HepG2 (cell line): ENCODE measurements around the gene EPS8L3. TPM values are rescaled to one million over a fixed set of nuclear protein-coding genes. Genes with fewer than 3 reads are reported as not detected.

ENCODE experiments used
- ATAC-seq: fragments of 200-7000 bp; cut with Tn5 transposase; 3 replicates; pipeline ENCODE4 v1.9.1; 2020; ENCODE audit warnings: mild to moderate bottlenecking, moderate library complexity
- BruUV-seq: library from RNA; stranded (reverse); fragments of 400-500 nt; replicated peaks from 2 replicates; lab custom pipeline; 2021; lab: Mats Ljungman, UMichigan
- CTCF ChIA-PET: fragments of 300-600 bp; formaldehyde crosslinking; extraction: SDS; loops from one replicate; lab custom pipeline; 2021; ENCODE audit warnings: low total read pairs, inconsistent platforms, low intra/inter-chr PET ratio; lab: Yijun Ruan, JAX
- POLR2A ChIA-PET: fragments of 350-600 bp; sonication (Branson Sonifier 250); formaldehyde crosslinking; loops from one replicate; lab custom pipeline; 2020; ENCODE audit warnings: antibody characterized with exemption, inconsistent platforms; lab: Yijun Ruan, JAX
- DNase-seq: peaks from one replicate; pipeline ENCODE4 v3.0.0-alpha.2; 2015; ENCODE audit warnings: low spot score
- FAIRE-seq: peaks from 3 replicates; lab custom pipeline; 2011; peaks lifted over from hg19 to GRCh38; lab: Jason Lieb, UNC
- H2AFZ ChIP-seq: one replicate; pipeline ENCODE4 v1.6.1; 2011; ENCODE audit warnings: low read length, inconsistent platforms
- H3K27ac ChIP-seq: fragments of 300-600 bp; 3 replicates; pipeline ENCODE4 v1.8.0; 2011; ENCODE audit warnings: mixed run types, mild to moderate bottlenecking, mixed read lengths, low read length, inconsistent platforms; ENCODE audit not compliant: insufficient read depth; ENCODE audit errors: extremely low read length
- H3K27me3 ChIP-seq, 2 experiments: fragments of 200-600 bp in 1 of 2; 2 replicates in 1 of 2; 3 replicates in 1 of 2; pipeline versions ENCODE4 v1.6.0 to v1.8.0; 2011; ENCODE audit warnings: low read length in 2 of 2, mild to moderate bottlenecking in 2 of 2, moderate library complexity in 2 of 2, inconsistent platforms in 1 of 2; ENCODE audit not compliant: insufficient read depth in 2 of 2, control insufficient read depth in 1 of 2
- H3K36me3 ChIP-seq, 2 experiments: fragments of 200-600 bp in 1 of 2; replicated peaks in 1 of 2; 2 replicates in 1 of 2; 3 replicates in 1 of 2; pipeline versions ENCODE4 v1.5.1 to v1.8.0; 2011; ENCODE audit warnings: low read length in 2 of 2, inconsistent platforms in 1 of 2; ENCODE audit not compliant: insufficient read depth in 2 of 2, control insufficient read depth in 1 of 2
- H3K4me1 ChIP-seq: 2 replicates; pipeline ENCODE4 v1.5.1; 2012; ENCODE audit warnings: low read length, inconsistent platforms; ENCODE audit not compliant: insufficient read depth
- H3K4me2 ChIP-seq: 2 replicates; pipeline ENCODE4 v1.6.0; 2011; ENCODE audit warnings: low read depth, low read length, inconsistent platforms
- H3K4me3 ChIP-seq, 3 experiments: fragments of 200-600 bp in 1 of 3; sonication (generic), shearing (Covaris generic) in 1 of 3; replicated peaks in 1 of 3; 2 replicates each; pipeline ENCODE4 v1.5.1; 2011 to 2016; ENCODE audit warnings: low read length in 3 of 3, inconsistent platforms in 2 of 3, low read depth in 2 of 3, mild to moderate bottlenecking in 2 of 3, control low read depth in 1 of 3, mixed read lengths in 1 of 3; ENCODE audit not compliant: insufficient read depth in 1 of 3
- H3K79me2 ChIP-seq: one replicate; pipeline ENCODE4 v1.6.1; 2011; ENCODE audit warnings: low read length, inconsistent platforms; ENCODE audit not compliant: insufficient read depth
- H3K9ac ChIP-seq: 2 replicates; pipeline ENCODE4 v1.6.0; 2011; ENCODE audit warnings: mild to moderate bottlenecking, low read depth, low read length, inconsistent platforms; ENCODE audit not compliant: insufficient read depth
- H3K9me3 ChIP-seq: 2 replicates; pipeline ENCODE4 v1.5.1; 2012; ENCODE audit warnings: mild to moderate bottlenecking, low read length
- H4K20me1 ChIP-seq: 2 replicates; pipeline ENCODE4 v1.6.0; 2011; ENCODE audit warnings: inconsistent platforms, mild to moderate bottlenecking, low read length, moderate library complexity; ENCODE audit not compliant: insufficient read depth
- ARNT2 ChIP-seq: sonication (generic); formaldehyde crosslinking; IDR thresholded peaks from 2 replicates; pipeline ENCODE4 v1.8.0; 2022; ENCODE audit warnings: mild to moderate bottlenecking, low read depth, missing genetic modification reagents, moderate library complexity
- DR1 ChIP-seq: sonication (generic); formaldehyde crosslinking; IDR thresholded peaks from 2 replicates; pipeline ENCODE4 v1.8.0; 2021; ENCODE audit warnings: mild to moderate bottlenecking, missing genetic modification reagents, inconsistent platforms
- HNRNPLL ChIP-seq: fragments of 200-400 bp; formaldehyde crosslinking; IDR thresholded peaks from 2 replicates; pipeline ENCODE4 v1.6.1; 2017; ENCODE audit warnings: mild to moderate bottlenecking, low read depth, low read length; ENCODE audit not compliant: poor library complexity, severe bottlenecking
- MEF2D ChIP-seq: sonication (generic); formaldehyde crosslinking; IDR thresholded peaks from 2 replicates; pipeline ENCODE4 v1.5.1; 2020; ENCODE audit warnings: mild to moderate bottlenecking, missing genetic modification reagents
- POLR2G ChIP-seq: fragments of 200-400 bp; formaldehyde crosslinking; IDR thresholded peaks from 2 replicates; pipeline ENCODE4 v1.6.1; 2018; ENCODE audit warnings: mild to moderate bottlenecking, low read depth, low read length, moderate library complexity
- SPEN ChIP-seq: sonication (generic); formaldehyde crosslinking; IDR thresholded peaks from 2 replicates; pipeline ENCODE4 v1.5.1; 2020; ENCODE audit warnings: low read depth, mild to moderate bottlenecking, missing genetic modification reagents
- TRAFD1 ChIP-seq: sonication (generic); formaldehyde crosslinking; IDR thresholded peaks from 2 replicates; pipeline ENCODE4 v1.5.1; 2020; ENCODE audit warnings: missing genetic modification reagents, mild to moderate bottlenecking, borderline replicate concordance
- WIZ ChIP-seq: sonication (generic); formaldehyde crosslinking; IDR thresholded peaks from 2 replicates; pipeline ENCODE4 v1.5.1; 2020; ENCODE audit warnings: mild to moderate bottlenecking, missing genetic modification reagents
- ZBTB3 ChIP-seq: sonication (generic); formaldehyde crosslinking; IDR thresholded peaks from 2 replicates; pipeline ENCODE4 v1.4.0; 2020; ENCODE audit warnings: low read depth, mild to moderate bottlenecking, moderate library complexity, missing genetic modification reagents, borderline replicate concordance
- ZIK1 ChIP-seq: sonication (generic); formaldehyde crosslinking; IDR thresholded peaks from 2 replicates; pipeline ENCODE4 v1.5.0; 2020; ENCODE audit warnings: mild to moderate bottlenecking, low read depth, missing genetic modification reagents, borderline replicate concordance
- ZNF143 ChIP-seq: sonication (generic); formaldehyde crosslinking; IDR thresholded peaks from 2 replicates; pipeline ENCODE4 v1.4.0; 2020; ENCODE audit warnings: missing genetic modification reagents
- WGBS: methylation state at CpG from one replicate; pipeline ENCODE4 v1.1.6; 2017; ENCODE audit warnings: low lambda C conversion rate; 5-methylcytosine and 5-hydroxymethylcytosine counted together
- in situ Hi-C: cut with HindIII; loops from 2 replicates; pipeline ENCODE4 v1.10.0; 2017; ENCODE audit warnings: low pct_unique_long_range_greater_than_20kb; ENCODE audit not compliant: extremely low pct_ligation_motif_present
- intact Hi-C: fragments of 100-400 bp; cut with micrococcal nuclease; formaldehyde crosslinking; loops from one replicate; pipeline ENCODE4 v1.10.0; 2022; ENCODE audit not compliant: unreplicated experiment
- polyA plus RNA-seq, 8 experiments: library from polyadenylated mRNA; depleted of rRNA in 3 of 8; stranded (reverse) in 7 of 8; unstranded in 1 of 8; fragments of >200 nt; fragmentation: Illumina TruSeq in 4 of 8; extraction: Trizol in 4 of 8; gene quantifications; 2 replicates each; pipeline versions ENCODE4 v1.2.1 to v1.2.3, GENCODE V29; 2011 to 2016; ENCODE audit warnings: low read depth in 4 of 8, missing spikeins in 1 of 8, mixed read lengths in 1 of 8; ENCODE audit not compliant: insufficient read depth in 1 of 8
- total RNA-seq, 5 experiments: library from RNA; depleted of rRNA; stranded (reverse); fragments of >200 nt; fragmentation: Illumina TruSeq; extraction: Trizol; gene quantifications; 2 replicates each; pipeline ENCODE4 v1.2.3, GENCODE V29; 2016; ENCODE audit warnings: low read depth in 1 of 5
- TF ChIP-seq, protein P1 (sequence below): sonication (generic); formaldehyde crosslinking; IDR thresholded peaks from 2 replicates; pipeline ENCODE4 v1.8.1; 2023; ENCODE audit warnings: mild to moderate bottlenecking, inconsistent platforms, moderate library complexity, missing genetic modification reagents, borderline replicate concordance
- TF ChIP-seq, protein P2 (sequence below): fragments of 450-650 bp; IDR thresholded peaks from 2 replicates; pipeline ENCODE4 v1.6.1; 2016
- TF ChIP-seq, protein P3 (sequence below): sonication (generic); formaldehyde crosslinking; IDR thresholded peaks from 2 replicates; pipeline ENCODE4 v1.8.1; 2022; ENCODE audit warnings: low read depth, mild to moderate bottlenecking, missing genetic modification reagents

EPS8L3 gene
- total and polyA plus RNA-seq, 2 of the 13 experiments (the other 11 are each of a cell fraction or from before 2014, with no cell fraction given): 18.2 to 106 TPM

- Histone ChIP-seq H3K79me2 (no peaks in the 10 kb centered on the region), H4K20me1 (no peaks in the 10 kb centered on the region), H3K4me2 (peak overlapping the region; percentile 88), H3K27ac (peak overlapping the region; percentile 48), H3K27me3 (no peaks in the 10 kb centered on the region), H3K36me3 (peaks cover 9 to 15% of the 10 kb centered on the region in 2 experiments; a peak in 4 of 5 replicates), H2AFZ (peak overlapping the region; percentile 96), H3K4me3 (peak overlapping the region; percentile 68 to 85 (median 77)), H3K4me1 (peaks cover 28% of the 10 kb centered on the region), H3K9ac (peak overlapping the region; percentile 68), H3K9me3 (no peaks in the 10 kb centered on the region)
- BruUV-seq: TSS peak; percentile 48
- FAIRE-seq (no peak), ATAC-seq (peak; percentile 93), DNase-seq (peak; percentile 49)
- CTCF ChIA-PET: interaction anchor here (1.4 kb wide), 1 partner anchor 34 kb away, joined by 4 read pairs; no protein-coding TSS in a partner anchor
- WGBS: 3% methylated on average over 10 of the region's 86 CpGs
- intact Hi-C loops (no loop called here), in situ Hi-C loops (no loop called here)
- POLR2A ChIA-PET: interaction anchor here (1.0 to 3.1 kb wide), 3 partner anchors 21 to 244 kb away, joined by 3 to 18 read pairs (median 5); partner anchors contain the start of genes AHCYL1 and EPS8L3
- TF ChIP-seq POLR2G: peak; percentile 93
- peak; percentile 83 for TF ChIP-seq HNRNPLL
- TF ChIP-seq WIZ (CRISPR knock-in tag): peak; percentile 93
- peak; percentile 75 for TF ChIP-seq ARNT2 (CRISPR knock-in tag)
- TF ChIP-seq DR1 (CRISPR knock-in tag): peak; percentile 95
- TF ChIP-seq, protein P1, sequence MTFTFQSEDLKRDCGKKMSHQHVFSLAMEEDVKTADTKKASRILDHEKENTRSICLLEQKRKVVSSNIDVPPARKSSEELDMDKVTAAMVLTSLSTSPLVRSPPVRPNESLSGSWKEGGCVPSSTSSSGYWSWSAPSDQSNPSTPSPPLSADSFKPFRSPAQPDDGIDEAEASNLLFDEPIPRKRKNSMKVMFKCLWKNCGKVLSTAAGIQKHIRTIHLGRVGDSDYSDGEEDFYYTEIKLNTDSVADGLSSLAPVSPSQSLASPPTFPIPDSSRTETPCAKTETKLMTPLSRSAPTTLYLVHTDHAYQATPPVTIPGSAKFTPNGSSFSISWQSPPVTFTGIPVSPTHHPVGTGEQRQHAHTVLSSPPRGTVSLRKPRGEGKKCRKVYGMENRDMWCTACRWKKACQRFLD (CRISPR knock-in tag): no peak; the same call in 1 of the 2 replicates
- TF ChIP-seq ZNF143 (CRISPR knock-in tag): 0 out of 2 replicates have a peak, but pooled peaks have one; percentile 19
- TF ChIP-seq ZIK1 (CRISPR knock-in tag): peak; percentile 82
- TF ChIP-seq, protein P2, sequence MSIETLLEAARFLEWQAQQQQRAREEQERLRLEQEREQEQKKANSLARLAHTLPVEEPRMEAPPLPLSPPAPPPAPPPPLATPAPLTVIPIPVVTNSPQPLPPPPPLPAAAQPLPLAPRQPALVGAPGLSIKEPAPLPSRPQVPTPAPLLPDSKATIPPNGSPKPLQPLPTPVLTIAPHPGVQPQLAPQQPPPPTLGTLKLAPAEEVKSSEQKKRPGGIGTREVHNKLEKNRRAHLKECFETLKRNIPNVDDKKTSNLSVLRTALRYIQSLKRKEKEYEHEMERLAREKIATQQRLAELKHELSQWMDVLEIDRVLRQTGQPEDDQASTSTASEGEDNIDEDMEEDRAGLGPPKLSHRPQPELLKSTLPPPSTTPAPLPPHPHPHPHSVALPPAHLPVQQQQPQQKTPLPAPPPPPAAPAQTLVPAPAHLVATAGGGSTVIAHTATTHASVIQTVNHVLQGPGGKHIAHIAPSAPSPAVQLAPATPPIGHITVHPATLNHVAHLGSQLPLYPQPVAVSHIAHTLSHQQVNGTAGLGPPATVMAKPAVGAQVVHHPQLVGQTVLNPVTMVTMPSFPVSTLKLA: no peak
- peak; percentile 46; the same call in 1 of the 2 replicates for TF ChIP-seq MEF2D (CRISPR knock-in tag)
- TF ChIP-seq, protein P3, sequence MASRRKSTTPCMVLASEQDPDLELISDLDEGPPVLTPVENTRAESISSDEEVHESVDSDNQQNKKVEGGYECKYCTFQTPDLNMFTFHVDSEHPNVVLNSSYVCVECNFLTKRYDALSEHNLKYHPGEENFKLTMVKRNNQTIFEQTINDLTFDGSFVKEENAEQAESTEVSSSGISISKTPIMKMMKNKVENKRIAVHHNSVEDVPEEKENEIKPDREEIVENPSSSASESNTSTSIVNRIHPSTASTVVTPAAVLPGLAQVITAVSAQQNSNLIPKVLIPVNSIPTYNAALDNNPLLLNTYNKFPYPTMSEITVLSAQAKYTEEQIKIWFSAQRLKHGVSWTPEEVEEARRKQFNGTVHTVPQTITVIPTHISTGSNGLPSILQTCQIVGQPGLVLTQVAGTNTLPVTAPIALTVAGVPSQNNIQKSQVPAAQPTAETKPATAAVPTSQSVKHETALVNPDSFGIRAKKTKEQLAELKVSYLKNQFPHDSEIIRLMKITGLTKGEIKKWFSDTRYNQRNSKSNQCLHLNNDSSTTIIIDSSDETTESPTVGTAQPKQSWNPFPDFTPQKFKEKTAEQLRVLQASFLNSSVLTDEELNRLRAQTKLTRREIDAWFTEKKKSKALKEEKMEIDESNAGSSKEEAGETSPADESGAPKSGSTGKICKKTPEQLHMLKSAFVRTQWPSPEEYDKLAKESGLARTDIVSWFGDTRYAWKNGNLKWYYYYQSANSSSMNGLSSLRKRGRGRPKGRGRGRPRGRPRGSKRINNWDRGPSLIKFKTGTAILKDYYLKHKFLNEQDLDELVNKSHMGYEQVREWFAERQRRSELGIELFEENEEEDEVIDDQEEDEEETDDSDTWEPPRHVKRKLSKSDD (CRISPR knock-in tag): 0 out of 2 replicates have a peak, but pooled peaks have one; percentile 13
- TF ChIP-seq SPEN: no peak
- peak; percentile 65; the same call in 1 of the 2 replicates for TF ChIP-seq TRAFD1 (CRISPR knock-in tag)
- 0 out of 2 replicates have a peak, but pooled peaks have one; percentile 62 for TF ChIP-seq ZBTB3 (CRISPR knock-in tag)
Measured at GRCh38 chr1:109739738-109740614, 23.7 kb downstream of the EPS8L3 start.
